ENCODE measurements around the gene PSD4.

PSD4 gene

DNA sequence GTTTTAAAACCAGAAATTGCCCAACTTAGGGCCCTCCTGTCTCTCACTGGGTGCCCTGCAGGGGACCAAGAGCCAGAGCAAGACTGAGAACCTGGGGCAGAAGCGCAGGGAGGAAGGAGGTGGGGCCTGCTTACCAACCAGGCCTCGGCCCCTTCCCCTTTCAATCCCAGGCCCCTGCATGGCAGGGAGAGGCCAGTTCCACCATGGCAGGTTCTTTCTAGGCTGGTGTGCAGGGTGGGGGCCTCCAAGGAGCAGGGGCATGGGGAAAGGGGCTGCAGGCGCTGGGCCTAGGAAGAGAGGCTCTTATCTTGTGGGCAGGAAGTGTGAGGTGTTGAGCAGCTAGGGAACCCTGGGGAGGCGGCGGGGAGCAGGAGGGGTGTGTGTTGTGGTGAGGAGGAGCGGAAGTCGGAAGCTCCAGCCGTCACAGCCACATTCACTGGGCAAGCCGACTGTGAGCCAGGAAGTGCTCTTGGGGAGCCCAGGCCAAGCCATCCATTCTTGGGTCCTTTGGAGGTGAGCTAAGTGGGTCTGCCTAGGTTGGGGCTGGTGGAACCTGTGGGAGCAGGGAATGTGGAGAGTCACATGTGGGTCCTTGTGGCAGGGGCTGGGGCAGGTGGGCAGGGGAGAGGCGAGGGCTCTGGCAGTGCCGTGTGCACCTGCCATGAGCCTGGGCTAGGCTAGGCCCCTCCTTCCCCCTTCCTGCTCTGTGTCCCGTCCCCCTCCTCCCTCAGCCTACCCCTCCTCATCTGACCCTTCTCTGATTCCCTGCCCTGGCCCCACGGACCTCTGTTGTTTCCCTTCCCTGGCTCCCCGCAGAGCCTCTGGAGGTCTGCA lies at the start of gene PSD4:
PSD4 (plus strand) TSS at position 430 of the 834 bp plus-strand sequence. CDS start 8,486 bp downstream, outside the sequence.
- peak; percentile 71 for DNase-seq

DNA sequence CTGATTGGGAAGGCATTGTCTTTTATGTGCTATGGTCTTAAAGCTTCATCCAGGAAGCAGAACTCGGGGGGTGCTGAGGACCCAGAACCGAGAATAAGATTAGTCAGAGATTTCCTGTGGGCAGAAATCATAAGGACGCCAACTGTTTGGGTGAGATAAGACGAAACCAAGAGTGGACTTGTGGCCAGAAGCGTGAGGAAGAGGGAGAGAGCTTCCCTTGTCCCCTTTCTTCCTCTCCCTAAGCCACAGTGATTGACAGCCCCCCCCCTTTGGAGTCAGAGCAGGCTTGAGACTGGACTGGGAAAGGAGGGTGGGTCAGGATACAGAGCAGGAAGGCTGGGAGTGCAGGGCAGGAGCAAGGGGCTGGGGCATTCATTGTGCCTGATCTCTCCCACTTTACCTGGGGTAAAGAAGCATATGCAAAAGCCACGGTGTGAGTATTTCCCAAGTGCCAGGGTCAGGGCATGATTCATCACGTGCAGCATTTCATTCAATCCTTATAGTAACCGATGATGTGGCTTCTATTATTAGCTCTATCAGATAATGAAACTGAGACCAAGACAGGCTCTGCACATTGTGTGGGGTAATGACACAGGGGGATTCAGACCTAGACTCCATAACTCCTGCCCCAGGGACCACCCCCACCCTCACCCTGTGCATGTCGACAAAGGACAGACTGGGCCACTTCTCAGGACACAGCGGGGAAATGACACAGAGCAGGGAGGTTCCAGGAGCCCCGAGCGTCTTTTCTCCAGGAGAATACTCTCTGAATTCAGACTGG lies 49.4 kb upstream of the PSD4 start:
- peak; percentile 96 for DNase-seq

DNA sequence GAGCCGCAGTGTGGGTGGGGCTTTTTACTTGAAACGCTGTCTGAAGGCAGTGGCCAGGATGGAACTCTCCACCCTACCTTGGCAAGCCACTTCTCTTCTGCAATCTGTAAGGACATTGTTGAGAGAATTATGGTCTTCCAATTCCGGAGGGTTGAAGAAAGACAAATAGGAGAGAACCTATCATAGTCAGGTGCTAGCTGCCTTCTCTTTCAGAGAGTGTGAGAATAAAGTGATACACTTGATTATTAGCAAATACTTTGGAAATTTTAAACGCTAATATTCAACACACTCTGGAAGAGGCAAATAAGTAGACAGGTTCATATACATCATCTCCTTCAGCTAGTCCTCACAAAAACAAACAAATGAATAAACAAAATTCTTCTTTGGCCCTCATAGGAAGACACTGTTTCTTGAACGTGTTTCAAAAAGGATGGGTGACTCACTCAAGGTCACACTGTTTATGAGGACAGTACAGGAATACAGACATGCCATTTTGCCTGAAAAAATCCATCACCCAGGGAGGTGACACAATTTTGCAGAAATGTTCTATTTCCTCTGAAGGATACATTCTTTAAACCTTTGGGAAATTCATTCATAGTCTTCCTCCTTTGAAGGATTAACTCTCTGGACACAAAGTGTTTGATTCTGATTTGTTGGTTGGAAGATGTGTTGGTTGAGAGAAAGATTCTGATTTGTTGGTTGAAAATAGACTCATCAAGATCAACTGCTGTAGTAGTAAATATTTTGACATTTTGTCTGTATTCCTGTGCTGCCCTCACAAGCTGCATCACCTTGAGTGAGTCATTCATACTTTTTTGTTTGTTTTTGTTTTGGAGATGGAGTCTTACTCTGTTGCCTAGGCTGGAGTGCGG lies 48.6 kb upstream of the PSD4 start:
- peak; percentile 66 for DNase-seq

DNA sequence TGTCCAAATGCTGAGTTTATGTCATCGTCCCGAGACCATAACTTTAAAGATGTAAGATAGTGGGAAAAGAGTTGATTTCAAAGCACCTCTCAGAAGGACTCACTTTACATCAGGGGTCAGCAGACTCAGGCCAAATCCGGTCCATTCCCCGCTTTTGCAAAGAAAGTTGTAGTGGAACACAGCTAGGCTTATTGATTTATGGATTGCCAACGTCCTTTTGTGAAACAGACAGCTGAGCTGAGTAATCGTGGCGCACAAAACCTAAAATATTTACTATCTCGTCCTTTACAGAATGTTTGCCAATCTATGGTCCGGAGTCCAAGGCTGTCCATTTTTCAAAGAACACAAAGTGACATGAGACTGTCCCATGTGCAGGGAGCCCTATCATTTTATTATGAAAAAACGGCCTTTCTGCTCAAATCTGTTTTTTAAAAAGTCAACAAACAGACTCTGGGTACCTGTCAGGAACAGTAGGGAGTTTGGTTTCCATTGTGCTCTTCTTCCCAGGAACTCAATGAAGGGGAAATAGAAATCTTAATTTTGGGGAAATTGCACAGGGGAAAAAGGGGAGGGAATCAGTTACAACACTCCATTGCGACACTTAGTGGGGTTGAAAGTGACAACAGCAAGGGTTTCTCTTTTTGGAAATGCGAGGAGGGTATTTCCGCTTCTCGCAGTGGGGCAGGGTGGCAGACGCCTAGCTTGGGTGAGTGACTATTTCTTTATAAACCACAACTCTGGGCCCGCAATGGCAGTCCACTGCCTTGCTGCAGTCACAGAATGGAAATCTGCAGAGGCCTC lies 46.7 kb upstream of the PSD4 start, which contains the start of gene IL1RN:
IL1RN (plus strand) TSS at position 754 of the 801 bp plus-strand sequence; CDS start at position 781, 27 bp downstream.
- peak; percentile 98 for DNase-seq

DNA sequence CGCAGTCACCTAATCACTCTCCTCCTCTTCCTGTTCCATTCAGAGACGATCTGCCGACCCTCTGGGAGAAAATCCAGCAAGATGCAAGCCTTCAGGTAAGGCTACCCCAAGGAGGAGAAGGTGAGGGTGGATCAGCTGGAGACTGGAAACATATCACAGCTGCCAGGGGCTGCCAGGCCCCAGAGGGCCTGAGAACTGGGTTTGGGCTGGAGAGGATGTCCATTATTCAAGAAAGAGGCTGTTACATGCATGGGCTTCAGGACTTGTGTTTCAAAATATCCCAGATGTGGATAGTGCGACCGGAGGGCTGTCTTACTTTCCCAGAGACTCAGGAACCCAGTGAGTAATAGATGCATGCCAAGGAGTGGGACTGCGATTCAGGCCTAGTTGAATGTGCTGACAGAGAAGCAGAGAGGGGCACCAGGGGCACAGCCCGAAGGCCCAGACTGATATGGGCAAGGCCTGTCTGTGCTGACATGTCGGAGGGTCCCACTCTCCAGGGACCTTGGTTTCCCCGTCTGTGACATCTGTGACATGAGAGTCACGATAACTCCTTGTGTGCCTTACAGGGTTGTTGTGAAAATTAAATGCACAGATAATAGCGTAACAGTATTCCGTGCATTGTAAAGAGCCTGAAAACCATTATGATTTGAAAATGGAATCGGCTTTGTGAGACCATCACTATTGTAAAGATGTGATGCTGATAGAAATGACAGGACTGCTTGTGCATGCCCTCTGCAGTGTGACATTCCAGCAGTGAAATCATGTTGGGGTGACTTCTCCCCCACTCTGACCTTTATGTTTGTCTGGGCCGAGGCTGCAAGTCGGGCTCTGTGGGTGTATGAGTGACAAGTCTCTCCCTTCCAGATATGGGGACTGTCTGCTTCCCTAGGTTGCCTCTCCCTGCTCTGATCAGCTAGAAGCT lies 45.9 kb upstream of the PSD4 start:
- DNase-seq, result peak; percentile 72

DNA sequence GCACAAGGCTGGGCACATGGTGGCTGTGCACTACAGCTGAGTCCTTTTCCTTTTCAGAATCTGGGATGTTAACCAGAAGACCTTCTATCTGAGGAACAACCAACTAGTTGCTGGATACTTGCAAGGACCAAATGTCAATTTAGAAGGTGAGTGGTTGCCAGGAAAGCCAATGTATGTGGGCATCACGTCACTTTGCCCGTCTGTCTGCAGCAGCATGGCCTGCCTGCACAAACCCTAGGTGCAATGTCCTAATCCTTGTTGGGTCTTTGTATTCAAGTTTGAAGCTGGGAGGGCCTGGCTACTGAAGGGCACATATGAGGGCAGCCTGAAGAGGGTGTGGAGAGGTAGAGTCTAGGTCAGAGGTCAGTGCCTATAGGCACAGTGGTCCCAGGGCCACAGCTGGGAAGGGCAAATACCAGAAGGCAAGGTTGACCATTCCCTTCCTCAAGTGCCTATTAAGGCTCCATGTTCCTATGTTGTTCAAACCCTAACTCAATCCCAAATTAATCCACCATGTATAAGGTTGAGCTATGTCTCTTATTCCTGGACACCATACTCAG lies 44.2 kb upstream of the PSD4 start:
- DNase-seq, result peak; percentile 42

DNA sequence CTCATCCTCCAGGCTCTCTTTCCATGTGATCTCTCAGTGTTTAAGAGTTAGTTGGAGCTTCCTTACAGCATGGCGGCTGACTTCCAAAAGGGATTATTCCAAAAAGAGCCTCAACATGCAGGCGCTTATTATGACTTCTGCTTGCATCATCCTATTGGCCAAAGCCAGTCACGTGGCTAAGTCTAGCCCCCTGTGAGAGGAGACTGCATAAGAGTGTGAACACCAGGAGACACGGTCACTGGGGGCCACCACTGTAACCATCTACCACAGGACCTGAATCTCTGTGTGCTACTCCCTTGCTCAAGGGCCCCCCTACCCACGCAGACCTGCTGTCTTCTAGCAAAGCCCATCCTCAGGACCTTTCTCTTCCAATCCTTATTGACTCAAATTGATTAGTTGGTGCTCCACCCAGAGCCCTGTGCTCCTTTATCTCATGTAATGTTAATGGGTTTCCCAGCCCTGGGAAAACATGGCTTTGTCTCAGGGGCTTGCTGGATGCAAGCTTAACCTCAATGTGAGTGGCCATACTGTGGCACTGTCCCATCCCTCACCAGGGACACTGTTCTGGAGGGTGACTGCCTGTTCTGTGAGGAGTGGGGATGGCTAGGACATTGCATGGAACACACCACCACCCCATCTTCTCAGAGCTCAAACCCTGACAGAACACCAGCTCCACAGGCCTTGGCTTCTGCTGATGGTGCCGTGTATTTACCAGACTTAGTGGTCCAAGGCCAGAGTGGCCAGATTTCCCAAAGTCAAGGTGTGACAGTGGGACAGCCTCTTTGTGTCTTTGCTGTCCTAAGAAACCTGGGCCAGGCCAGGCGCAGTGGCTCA lies 42.2 kb upstream of the PSD4 start:
- DNase-seq, result peak; percentile 58

DNA sequence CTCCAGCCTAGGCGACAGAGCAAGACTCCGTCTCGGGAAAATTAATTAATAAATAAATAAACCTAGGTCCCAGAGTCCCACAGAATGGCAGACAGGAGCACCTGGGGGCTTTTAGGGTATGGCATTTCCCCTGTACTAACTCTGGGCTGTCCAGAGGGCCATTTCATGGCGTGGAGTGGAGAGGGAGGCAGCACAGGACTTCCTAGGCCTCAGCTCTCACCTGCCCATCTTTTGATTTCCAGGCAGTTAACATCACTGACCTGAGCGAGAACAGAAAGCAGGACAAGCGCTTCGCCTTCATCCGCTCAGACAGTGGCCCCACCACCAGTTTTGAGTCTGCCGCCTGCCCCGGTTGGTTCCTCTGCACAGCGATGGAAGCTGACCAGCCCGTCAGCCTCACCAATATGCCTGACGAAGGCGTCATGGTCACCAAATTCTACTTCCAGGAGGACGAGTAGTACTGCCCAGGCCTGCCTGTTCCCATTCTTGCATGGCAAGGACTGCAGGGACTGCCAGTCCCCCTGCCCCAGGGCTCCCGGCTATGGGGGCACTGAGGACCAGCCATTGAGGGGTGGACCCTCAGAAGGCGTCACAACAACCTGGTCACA lies 41.3 kb upstream of the PSD4 start:
- DNase-seq, result peak; percentile 53

DNA sequence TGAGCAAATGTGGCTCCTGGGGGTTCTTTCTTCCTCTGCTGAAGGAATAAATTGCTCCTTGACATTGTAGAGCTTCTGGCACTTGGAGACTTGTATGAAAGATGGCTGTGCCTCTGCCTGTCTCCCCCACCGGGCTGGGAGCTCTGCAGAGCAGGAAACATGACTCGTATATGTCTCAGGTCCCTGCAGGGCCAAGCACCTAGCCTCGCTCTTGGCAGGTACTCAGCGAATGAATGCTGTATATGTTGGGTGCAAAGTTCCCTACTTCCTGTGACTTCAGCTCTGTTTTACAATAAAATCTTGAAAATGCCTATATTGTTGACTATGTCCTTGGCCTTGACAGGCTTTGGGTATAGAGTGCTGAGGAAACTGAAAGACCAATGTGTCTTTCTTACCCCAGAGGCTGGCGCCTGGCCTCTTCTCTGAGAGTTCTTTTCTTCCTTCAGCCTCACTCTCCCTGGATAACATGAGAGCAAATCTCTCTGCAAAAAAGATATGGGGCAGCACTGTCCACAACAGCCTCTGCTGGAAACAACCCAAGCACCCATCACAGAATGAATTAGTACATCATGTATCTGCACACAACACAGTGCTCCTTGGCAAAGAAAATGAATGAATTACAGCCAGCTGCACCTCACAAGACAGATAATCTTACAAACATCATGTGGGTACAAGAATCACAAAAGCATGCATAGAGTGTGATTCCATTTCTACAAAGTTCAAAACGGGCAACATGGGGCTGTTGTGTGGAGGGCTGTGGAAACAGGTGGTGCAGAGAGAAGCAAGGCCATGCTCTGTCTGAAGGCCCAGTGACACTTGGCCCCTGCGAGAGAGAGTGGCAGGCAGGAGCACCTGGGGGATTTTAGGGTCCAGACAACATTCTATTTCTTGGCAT lies 39.8 kb upstream of the PSD4 start:
- peak; percentile 72 for DNase-seq

DNA sequence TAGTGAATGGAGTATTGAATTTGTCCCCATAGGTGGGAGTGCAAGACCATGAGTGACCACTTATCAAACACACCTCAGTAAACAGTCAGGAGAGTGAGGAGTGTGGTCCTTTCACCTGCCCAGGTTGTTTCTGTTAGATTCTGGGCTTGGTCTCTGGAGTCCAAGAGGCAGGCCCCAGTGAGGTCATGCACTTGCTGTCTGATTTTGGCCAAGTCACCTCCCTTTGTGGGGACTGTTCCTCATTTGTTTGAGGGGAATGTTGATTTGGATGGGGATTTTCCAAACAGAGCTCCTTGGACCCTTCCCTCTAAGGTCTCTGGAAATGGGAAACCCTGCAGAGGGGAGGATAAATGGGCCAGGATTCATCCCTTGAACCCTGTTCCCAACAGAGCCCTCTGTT lies 39.1 kb upstream of the PSD4 start:
- DNase-seq, result no peak

DNA sequence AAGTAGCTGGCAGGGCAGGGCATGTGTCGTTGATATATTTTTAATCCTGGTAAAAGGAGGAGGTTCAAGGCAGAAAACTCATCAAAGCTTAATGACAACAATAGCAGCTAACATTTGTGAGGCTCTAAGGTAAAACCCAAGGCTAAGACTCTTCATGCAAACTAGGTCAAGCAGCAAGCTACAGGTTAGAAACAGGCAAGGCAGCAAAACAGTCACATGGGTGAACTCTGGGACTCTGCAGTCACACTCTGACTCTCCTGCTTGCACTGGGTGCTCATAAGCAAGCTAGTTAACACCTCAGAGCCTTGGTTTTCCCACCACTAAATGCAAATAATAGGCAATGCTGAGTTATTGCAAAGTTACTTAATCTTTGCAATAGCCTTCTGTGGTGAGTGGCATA lies 38.5 kb upstream of the PSD4 start:
- DNase-seq, result peak; percentile 63

DNA sequence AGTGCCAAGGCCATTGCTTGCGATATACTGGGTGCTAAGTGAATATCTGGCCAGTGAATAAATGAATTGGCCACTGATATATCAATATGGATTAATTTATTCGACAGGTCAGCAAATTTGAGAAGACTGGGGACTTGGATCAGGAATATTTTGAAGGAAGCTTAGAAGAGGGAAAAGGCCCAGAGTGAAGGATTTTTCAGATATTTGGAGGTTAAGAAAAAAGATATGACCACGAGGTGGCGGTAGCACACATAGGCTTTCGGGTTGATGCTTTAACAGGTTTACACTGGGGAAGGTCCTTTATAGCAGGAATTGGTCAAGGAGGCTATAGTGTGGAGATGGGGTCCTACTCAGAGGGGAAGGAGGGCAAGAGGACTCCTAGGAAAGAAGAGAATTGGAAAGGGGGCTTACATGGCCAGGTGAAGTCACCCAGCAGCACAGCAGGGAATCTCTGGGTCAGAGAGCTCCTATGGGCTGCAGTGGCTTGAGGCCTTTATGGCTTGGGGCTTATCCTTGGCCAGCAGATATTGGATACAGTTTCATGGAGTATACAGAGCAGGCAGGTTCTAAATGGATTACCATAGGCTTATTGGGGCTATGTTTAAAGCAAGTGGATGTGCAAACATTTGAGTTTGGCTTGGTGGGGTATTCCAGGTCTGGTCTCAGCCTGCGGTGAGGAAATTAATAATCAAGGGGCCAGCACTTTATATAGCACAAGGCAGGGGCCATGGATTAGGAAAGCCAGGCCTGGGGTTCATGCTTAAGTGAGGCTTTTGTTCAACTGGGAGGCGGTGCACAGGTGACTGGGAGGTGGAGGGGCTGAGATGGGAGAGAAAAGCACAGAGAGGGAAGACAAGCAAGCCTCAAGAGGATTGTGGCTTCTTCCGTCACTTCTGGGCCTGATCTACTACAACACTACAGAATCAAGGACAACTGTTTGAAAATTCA lies 36.7 kb upstream of the PSD4 start:
- DNase-seq, result peak; percentile 76

DNA sequence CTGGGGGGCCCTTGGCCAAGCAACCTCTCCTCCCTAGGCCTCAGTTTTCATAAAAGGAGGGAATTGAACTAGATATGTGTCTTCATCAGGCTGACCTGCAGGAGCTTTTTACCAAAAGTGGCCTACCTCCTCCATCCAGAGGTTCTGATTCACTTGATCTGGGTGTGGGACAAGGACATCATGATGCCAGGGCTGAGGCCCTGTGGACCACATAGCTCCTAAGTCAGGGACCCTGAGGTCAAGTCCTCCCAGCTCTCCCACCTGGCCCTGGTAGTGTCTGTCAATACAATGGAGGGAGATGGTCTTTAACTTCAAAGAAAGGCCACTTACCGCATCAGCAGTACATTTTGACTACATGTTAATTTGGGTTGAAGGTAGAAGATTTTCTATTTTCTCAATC lies 35.9 kb upstream of the PSD4 start:
- DNase-seq, result no peak

DNA sequence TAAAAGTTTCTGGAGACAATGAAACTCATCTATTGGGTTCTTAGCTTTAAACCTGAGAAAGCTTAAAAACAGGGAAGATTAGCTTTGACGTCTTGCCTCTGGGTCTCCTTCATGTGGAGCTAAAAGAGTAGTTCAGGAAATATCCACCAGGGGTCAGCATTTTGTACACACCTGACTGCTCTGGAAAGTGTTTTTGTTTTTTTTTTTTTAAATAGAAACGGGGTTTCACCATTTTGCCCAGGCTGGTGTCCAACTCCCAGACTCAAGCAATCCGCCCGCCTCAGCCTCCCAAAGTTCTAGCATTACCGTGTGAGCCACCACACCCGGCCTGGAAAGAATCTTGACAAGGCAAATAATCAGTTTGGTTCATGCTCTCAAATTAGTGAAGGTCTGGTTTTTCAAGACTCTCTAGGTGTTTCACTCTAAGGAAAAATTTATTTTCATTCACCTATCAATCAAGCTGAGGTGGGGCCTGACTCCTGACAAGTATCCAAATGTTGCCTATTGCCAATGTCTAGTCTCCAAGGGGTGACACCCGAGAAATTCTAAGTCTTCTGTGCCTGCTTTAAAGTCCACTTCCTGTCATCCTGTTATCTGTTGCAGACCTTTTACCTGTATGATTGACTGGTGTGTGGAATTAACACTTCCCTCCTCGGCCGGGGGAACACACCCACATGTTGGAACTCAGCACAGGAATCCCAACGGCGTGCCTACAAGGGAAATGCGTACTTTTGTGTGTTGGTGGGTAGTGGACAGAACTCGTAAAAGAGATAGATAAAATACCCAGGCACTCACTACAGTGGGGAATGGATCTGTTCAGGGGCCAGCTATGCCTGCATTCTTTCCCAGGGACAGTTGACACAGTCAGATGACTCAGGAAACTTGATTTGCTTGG lies 35.1 kb upstream of the PSD4 start:
- DNase-seq, result peak; percentile 86

DNA sequence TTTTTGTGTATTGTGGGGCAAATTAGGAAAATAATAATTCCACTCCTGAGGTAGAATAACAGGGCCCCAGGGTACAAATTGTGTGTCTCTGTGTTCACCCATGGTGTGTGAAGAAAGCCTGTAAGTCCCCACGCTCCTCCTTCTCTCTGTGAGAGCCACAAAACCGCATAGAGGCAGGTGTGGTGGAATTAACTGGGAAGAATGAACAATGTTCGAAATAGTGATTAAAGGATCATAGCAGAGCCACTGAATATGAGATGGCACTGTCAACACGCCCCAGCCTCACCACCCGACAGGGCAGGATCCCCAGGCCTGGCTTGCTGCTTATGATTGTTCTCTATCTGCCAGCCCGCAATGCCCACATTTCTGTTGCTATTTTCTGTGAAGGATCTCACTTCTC lies 32.3 kb upstream of the PSD4 start:
- no peak for DNase-seq

DNA sequence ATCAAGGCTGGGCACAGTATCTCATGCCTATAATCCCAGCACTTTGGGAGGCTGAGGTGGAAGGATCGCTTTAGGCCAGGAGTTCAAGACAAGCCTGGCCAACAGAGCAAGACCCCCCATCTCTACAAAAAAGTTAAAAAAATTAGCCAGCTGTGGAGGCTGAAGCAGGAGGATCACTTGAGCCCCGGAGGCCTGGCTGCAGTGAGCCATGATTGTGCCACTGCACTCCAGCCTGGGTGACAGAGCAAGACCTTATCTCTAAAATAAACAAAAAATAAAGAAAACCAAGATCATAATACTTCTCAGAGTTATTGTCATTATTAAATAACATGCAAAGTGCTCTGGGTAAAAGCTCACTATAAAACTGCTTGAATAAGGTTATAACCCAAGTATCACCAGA lies 31.5 kb upstream of the PSD4 start:
- DNase-seq, result no peak
